ENCODE results near the gene HES5. TPM values are rescaled to one million over a fixed set of nuclear protein-coding genes. Genes with fewer than 3 reads are reported as not detected.

Gene HES5
- polyA plus RNA-seq, 2 of the 4 experiments (the other 2 are of a cell fraction) = not detected

GRCh38 chr1:2523891-2524609 lies 6.0 kb downstream of the HES5 start (continued):
- no peak for TF ChIP-seq RAD21 (conservative IDR thresholded peaks at IDR 0.05 in 1 of 2, IDR thresholded peaks at IDR 0.05 in 1 of 2)
- TF ChIP-seq HMGXB4 (CRISPR knock-in tag; IDR thresholded peaks at IDR 0.05; ENCODE audit: borderline replicate concordance) = no peak

GRCh38 chr1:2523191-2523890 lies 6.7 kb downstream of the HES5 start:
- H3K4me3 ChIP-seq = no peak overlapping the region
- POLR2A ChIA-PET = no interaction called here
- DNase-seq (ENCODE audit: low read depth in 1 of 2, low spot score in 1 of 2) (no peak), ATAC-seq (no peak), FAIRE-seq (no peak)
- H3K9me3 ChIP-seq = no peaks in the 10 kb centered on the region
- peak overlapping the region; percentile 59 to 73 for H3K27ac ChIP-seq
- H3K4me1 ChIP-seq = peaks cover 34% of the 10 kb centered on the region
- no peak for TF ChIP-seq NR3C1 (IDR thresholded peaks at IDR 0.05)
- no peak for TF ChIP-seq JUNB (IDR thresholded peaks at IDR 0.05)
- H3K4me2 ChIP-seq = peak overlapping the region; percentile 89
- WGBS (ENCODE audit: missing lambda C conversion rate) = 57% methylated on average over 19 of the region's 32 CpGs
- CTCF ChIA-PET = interaction anchor here (1.7 to 2.7 kb wide), 3 partner anchors 24 to 901 kb away, joined by 3 to 7 read pairs (median 6); no protein-coding TSS in a partner anchor

GRCh38 chr1:2522230-2522629 lies 7.8 kb downstream of the HES5 start:
- ChIA-PET POLR2A (no interaction called here), CTCF (no interaction called here)
- no peak for FAIRE-seq
- no peak for DNase-seq (ENCODE audit: low read depth in 1 of 2, low spot score in 1 of 2)
- Histone ChIP-seq H3K4me3 (no peak overlapping the region), H3K9me3 (no peaks in the 10 kb centered on the region), H3K27ac (no peak overlapping the region), H3K4me1 (peaks cover 32% of the 10 kb centered on the region), H3K4me2 (no peak overlapping the region)
- no peak for ATAC-seq
- WGBS (ENCODE audit: missing lambda C conversion rate) = 94% methylated on average over 6 of the region's 7 CpGs
- no peak for TF ChIP-seq ZNF302 (CRISPR knock-in tag; IDR thresholded peaks at IDR 0.05)
- TF ChIP-seq KDM1A (IDR thresholded peaks at IDR 0.05; ENCODE audit: low read depth) = no peak
- no peak for TF ChIP-seq RAD21 (conservative IDR thresholded peaks at IDR 0.05 in 1 of 2, IDR thresholded peaks at IDR 0.05 in 1 of 2)
- no peak for TF ChIP-seq BHLHE40 (IDR thresholded peaks at IDR 0.05; ENCODE audit: low read depth, low read length)
- TF ChIP-seq HOXB13 (CRISPR knock-in tag; IDR thresholded peaks at IDR 0.05; ENCODE audit: low read depth) = no peak
- no peak for TF ChIP-seq REST (IDR thresholded peaks at IDR 0.05)
- no peak for TF ChIP-seq NFE2L2 (conservative IDR thresholded peaks at IDR 0.05; ENCODE audit: low read length)
- TF ChIP-seq E2F6 (IDR thresholded peaks at IDR 0.05; ENCODE audit: borderline replicate concordance, low read depth) = no peak
- TF ChIP-seq JUN (IDR thresholded peaks at IDR 0.05) = no peak
- TF ChIP-seq MAZ (IDR thresholded peaks at IDR 0.05; ENCODE audit: borderline replicate concordance, low read depth, low read length) = no peak
- no peak for TF ChIP-seq EHF (CRISPR knock-in tag; IDR thresholded peaks at IDR 0.05)
- no peak for TF ChIP-seq POLR2AphosphoS2 (conservative IDR thresholded peaks at IDR 0.05; ENCODE audit: low read length)
- no peak for TF ChIP-seq NR3C1 (IDR thresholded peaks at IDR 0.05)
